Type B pancreatic cell (in vitro differentiated cells): ENCODE measurements around the gene FRAT2. TPM values are rescaled to one million over a fixed set of nuclear protein-coding genes. Genes with fewer than 3 reads are reported as not detected.

Experiments
- DNase-seq: peaks from one replicate; pipeline ENCODE4 v3.0.0; 2021; ENCODE audit warnings: mixed read lengths; ENCODE audit not compliant: unreplicated experiment; ENCODE audit errors: extremely low spot score
- H3K27ac Mint-ChIP-seq: 2 replicates; pipeline ENCODE4 v1.8.0; 2021; ENCODE audit warnings: mild to moderate bottlenecking, mixed read lengths
- H3K27me3 Mint-ChIP-seq: 2 replicates; pipeline ENCODE4 v1.8.0; 2021; ENCODE audit warnings: mixed read lengths
- H3K36me3 Mint-ChIP-seq: 2 replicates; pipeline ENCODE4 v1.8.0; 2021; ENCODE audit warnings: mixed read lengths
- H3K4me1 Mint-ChIP-seq: one replicate; pipeline ENCODE4 v1.8.0; 2021; ENCODE audit warnings: mixed read lengths; ENCODE audit not compliant: unreplicated experiment
- H3K4me3 Mint-ChIP-seq: 2 replicates; pipeline ENCODE4 v1.8.0; 2021; ENCODE audit warnings: mild to moderate bottlenecking, mixed read lengths
- H3K9me3 Mint-ChIP-seq: 2 replicates; pipeline ENCODE4 v1.8.0; 2021; ENCODE audit warnings: mixed read lengths
- CTCF ChIP-seq: fragments of 200-600 bp; sonication (generic); conservative IDR thresholded peaks from 2 replicates; pipeline ENCODE4 v1.5.0; 2021; ENCODE audit warnings: antibody characterized with exemption, mild to moderate bottlenecking
- total RNA-seq: library from RNA; stranded (reverse); gene quantifications from 2 replicates; pipeline ENCODE4 v1.2.1, GENCODE V29; 2021; ENCODE audit warnings: low replicate concordance

Gene FRAT2
- total RNA-seq, 1 donor from 2014 or later = 23.1 TPM

- Mint-ChIP-seq H3K36me3 (no peaks in the 10 kb centered on the region), H3K9me3 (no peaks in the 10 kb centered on the region), H3K27me3 (peaks cover 19% of the 10 kb centered on the region), H3K27ac (no peak overlapping the region), H3K4me3 (no peak overlapping the region), H3K4me1 (peaks cover 5% of the 10 kb centered on the region)
- no peak for TF ChIP-seq CTCF
- DNase-seq = no peak
Observed at GRCh38 chr10:97314671-97315070, 19.9 kb downstream of the FRAT2 start.

DNA sequence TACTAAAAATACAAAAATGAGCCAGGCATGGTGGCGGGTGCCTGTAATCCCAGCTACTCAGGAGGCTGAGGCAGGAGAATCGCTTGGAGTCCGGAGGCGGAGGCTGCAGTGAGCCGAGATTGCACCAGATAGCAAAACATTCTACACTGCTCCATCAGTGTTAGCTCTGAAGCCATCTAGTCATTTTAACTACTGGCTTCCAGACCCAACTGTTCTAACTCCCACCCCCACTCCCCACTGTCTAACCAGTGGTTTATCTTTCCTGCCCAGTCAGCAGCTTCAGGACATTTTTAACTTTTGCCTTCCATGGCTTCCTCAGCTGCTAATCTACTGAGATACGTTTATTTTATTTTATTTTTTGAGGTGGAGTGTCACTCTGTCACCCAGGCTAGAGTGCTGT lies 21.6 kb downstream of the FRAT2 start:
- H3K4me3 Mint-ChIP-seq = no peak overlapping the region
- no peaks in the 10 kb centered on the region for H3K9me3 Mint-ChIP-seq
- DNase-seq = no peak
- H3K27ac Mint-ChIP-seq = no peak overlapping the region
- no peaks in the 10 kb centered on the region for H3K36me3 Mint-ChIP-seq
- TF ChIP-seq CTCF = no peak
- peaks cover 12% of the 10 kb centered on the region for H3K27me3 Mint-ChIP-seq
- H3K4me1 Mint-ChIP-seq = no peaks in the 10 kb centered on the region

GRCh38 chr10:97311111-97311626 lies 23.4 kb downstream of the FRAT2 start:
- no peak for DNase-seq
- no peaks in the 10 kb centered on the region for H3K4me1 Mint-ChIP-seq
- no peak for TF ChIP-seq CTCF
- no peaks in the 10 kb centered on the region for H3K36me3 Mint-ChIP-seq
- no peak overlapping the region for H3K4me3 Mint-ChIP-seq
- H3K9me3 Mint-ChIP-seq = no peaks in the 10 kb centered on the region
- no peak overlapping the region for H3K27ac Mint-ChIP-seq
- peaks cover 9% of the 10 kb centered on the region for H3K27me3 Mint-ChIP-seq

GRCh38 chr10:97307866-97308780 lies 26.4 kb downstream of the FRAT2 start:
- H3K4me3 Mint-ChIP-seq = no peak overlapping the region
- DNase-seq = no peak
- H3K36me3 Mint-ChIP-seq = no peaks in the 10 kb centered on the region
- H3K27ac Mint-ChIP-seq = no peak overlapping the region
- no peaks in the 10 kb centered on the region for H3K9me3 Mint-ChIP-seq
- H3K4me1 Mint-ChIP-seq = no peaks in the 10 kb centered on the region
- peaks cover 5% of the 10 kb centered on the region for H3K27me3 Mint-ChIP-seq
- TF ChIP-seq CTCF = no peak

DNA sequence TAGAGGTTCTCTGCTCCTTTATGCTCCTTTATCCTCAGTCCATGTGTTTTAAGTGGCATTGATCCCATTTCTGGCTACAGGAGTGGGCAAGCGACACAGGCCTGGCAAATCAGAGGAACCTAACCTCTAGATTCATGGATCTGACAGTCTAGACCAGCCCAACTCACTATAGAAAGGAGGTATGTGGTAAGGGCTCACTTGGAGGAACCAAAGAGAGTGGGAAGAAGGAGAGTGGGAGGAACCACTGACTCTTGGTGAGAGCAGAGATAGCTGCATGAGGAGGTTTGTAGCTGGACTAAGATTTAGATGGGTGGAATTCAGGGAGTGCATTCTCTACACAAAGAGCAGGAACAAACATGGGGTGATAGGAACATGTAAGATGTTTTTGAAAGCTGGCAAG lies 27.1 kb downstream of the FRAT2 start:
- Mint-ChIP-seq H3K9me3 (no peaks in the 10 kb centered on the region), H3K4me3 (no peak overlapping the region)

More for the DNA sequence above, 27.1 kb downstream of the FRAT2 start:
- Mint-ChIP-seq H3K27ac (peak overlapping the region; percentile 27), H3K36me3 (no peaks in the 10 kb centered on the region), H3K27me3 (peaks cover 5% of the 10 kb centered on the region), H3K4me1 (no peaks in the 10 kb centered on the region)
- DNase-seq = no peak
- no peak for TF ChIP-seq CTCF
